NB4 (cell line): ENCODE measurements around the gene C4orf51.

Source experiments
- DNase-seq: peaks from one replicate; pipeline ENCODE4 v3.0.0; 2010; ENCODE audit warnings: low read depth
- H3K4me3 ChIP-seq: one replicate; pipeline ENCODE4 v1.5.1; 2011; ENCODE audit warnings: mild to moderate bottlenecking, low read depth, low read length, moderate library complexity
- MYC ChIP-seq: IDR thresholded peaks from 2 replicates; pipeline ENCODE4 v1.6.1; 2011; ENCODE audit warnings: low read depth, low read length
- POLR2A ChIP-seq: IDR thresholded peaks from 2 replicates; pipeline ENCODE4 v1.6.1; 2011; ENCODE audit warnings: mild to moderate bottlenecking; ENCODE audit not compliant: insufficient read length; ENCODE audit errors: extremely low read depth
- TF ChIP-seq, protein P1 (sequence below): IDR thresholded peaks from 2 replicates; pipeline ENCODE4 v1.6.1; 2011; ENCODE audit warnings: low read depth, low read length
- TF ChIP-seq, protein P2 (sequence below): IDR thresholded peaks from one replicate; pipeline ENCODE4 v1.5.1; 2012; ENCODE audit warnings: low read depth, low read length

Gene C4orf51

DNA sequence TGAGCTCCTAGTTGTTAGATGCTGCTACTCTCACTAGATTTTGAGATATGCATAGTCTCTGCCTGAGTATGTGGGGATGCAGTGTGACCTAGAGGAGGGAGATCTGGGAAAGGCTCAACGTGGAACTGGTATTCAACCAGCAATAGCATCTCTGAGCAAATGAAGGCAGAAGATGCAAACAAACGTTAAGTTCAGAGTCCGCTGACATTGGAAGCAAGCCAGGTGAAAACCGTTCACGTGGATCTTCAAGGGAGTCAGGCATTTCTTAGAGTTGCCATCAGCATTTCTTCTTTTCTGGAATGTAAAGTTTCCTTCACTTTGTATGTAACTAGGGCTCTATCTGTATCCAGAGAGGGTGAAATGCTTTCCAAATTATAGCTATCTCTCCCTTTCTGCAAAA is 59.9 kb downstream of the C4orf51 start:
- H3K4me3 ChIP-seq, result no peak overlapping the region
- TF ChIP-seq MYC (no peak), POLR2A (no peak)
- TF ChIP-seq, protein P1, sequence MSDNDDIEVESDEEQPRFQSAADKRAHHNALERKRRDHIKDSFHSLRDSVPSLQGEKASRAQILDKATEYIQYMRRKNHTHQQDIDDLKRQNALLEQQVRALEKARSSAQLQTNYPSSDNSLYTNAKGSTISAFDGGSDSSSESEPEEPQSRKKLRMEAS, result no peak
- TF ChIP-seq, protein P2, sequence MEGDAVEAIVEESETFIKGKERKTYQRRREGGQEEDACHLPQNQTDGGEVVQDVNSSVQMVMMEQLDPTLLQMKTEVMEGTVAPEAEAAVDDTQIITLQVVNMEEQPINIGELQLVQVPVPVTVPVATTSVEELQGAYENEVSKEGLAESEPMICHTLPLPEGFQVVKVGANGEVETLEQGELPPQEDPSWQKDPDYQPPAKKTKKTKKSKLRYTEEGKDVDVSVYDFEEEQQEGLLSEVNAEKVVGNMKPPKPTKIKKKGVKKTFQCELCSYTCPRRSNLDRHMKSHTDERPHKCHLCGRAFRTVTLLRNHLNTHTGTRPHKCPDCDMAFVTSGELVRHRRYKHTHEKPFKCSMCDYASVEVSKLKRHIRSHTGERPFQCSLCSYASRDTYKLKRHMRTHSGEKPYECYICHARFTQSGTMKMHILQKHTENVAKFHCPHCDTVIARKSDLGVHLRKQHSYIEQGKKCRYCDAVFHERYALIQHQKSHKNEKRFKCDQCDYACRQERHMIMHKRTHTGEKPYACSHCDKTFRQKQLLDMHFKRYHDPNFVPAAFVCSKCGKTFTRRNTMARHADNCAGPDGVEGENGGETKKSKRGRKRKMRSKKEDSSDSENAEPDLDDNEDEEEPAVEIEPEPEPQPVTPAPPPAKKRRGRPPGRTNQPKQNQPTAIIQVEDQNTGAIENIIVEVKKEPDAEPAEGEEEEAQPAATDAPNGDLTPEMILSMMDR, result no peak
- DNase-seq, result no peak

- no peak overlapping the region for H3K4me3 ChIP-seq
Measured at GRCh38 chr4:145740806-145741205, 60.9 kb downstream of the C4orf51 start.

DNA sequence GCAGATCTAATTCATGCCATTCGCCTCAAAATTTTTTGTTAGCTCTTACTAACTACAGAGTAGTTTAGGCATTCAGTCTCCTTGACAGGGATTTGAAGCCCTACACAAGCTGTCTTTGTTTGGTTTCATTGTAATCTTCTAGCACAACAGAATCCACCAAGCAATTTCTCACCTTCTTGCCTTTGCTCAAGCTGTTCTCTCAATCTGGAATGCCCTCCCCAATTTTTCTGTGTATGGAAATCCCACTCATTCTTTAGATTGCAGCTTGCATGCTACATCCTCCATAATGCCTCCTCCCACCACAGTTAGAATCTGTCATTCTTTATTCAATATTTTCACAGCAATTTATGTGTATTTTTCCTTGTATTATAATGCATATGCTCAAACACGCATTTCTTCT is 63.7 kb downstream of the C4orf51 start:
- DNase-seq, result no peak
- no peak for TF ChIP-seq POLR2A
- TF ChIP-seq MYC, result no peak
- TF ChIP-seq, protein P1, result no peak
- TF ChIP-seq, protein P2, result no peak
- no peak overlapping the region for H3K4me3 ChIP-seq

More at GRCh38 chr4:145740806-145741205, 60.9 kb downstream of the C4orf51 start:
- no peak for DNase-seq
- TF ChIP-seq, protein P2, result no peak
- TF ChIP-seq, protein P1, result no peak

- TF ChIP-seq, protein P1, result no peak
- TF ChIP-seq, protein P2, result no peak
- TF ChIP-seq POLR2A (no peak), MYC (no peak)
- no peak for DNase-seq
- no peak overlapping the region for H3K4me3 ChIP-seq
Measured at GRCh38 chr4:145755802-145756201, 75.9 kb downstream of the C4orf51 start.

GRCh38 chr4:145756244-145756643 is 76.3 kb downstream of the C4orf51 start:
- TF ChIP-seq, protein P1, result no peak
- no peak for TF ChIP-seq POLR2A
- TF ChIP-seq, protein P2, result no peak
- TF ChIP-seq MYC, result no peak
- no peak for DNase-seq
- no peak overlapping the region for H3K4me3 ChIP-seq

DNA sequence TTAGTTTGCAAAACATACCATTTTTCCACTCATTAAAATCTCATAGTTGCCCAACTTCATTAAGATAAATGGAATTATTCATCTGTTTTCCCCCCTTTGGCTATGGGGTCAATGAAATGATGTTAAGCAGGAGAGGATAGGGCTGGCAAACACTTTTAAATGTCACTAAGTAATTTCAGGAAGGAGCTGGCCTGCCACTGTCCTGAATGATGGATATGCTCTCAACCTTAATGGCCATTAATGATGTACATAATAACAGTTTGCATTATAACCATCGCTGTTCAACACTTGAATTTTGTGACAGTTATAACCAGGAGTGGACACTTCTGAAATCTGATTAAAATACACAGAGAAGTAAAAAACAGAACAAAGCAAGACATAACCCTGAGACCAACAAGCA is 77.2 kb downstream of the C4orf51 start:
- TF ChIP-seq POLR2A, result no peak
- no peak for TF ChIP-seq MYC
- TF ChIP-seq, protein P2, result no peak
- TF ChIP-seq, protein P1, result no peak
- no peak for DNase-seq
- no peak overlapping the region for H3K4me3 ChIP-seq
